ENCODE results near the gene CCSER1. TPM values are rescaled to one million over a fixed set of nuclear protein-coding genes. Genes with fewer than 3 reads are reported as not detected.

CCSER1 gene
- total and polyA plus RNA-seq, 2 donors (not counting 1 experiment from before 2014, with no cell fraction given): 10.7 to 39.5 TPM

- H3K4me1 ChIP-seq (ENCODE audit: control insufficient read depth in 2 of 2, insufficient read depth in 2 of 2, low read length in 2 of 2): no peaks in the 10 kb centered on the region
- Mint-ChIP-seq H3K27ac (no peak overlapping the region), H3K4me3 (no peak overlapping the region), H3K4me1 (peaks cover 1% of the 10 kb centered on the region), H3K9me3 (ENCODE audit: insufficient read depth) (peaks cover 4% of the 10 kb centered on the region), H3K27me3 (no peaks in the 10 kb centered on the region)
- intact Hi-C loops (cut with micrococcal nuclease): no loop called here
- TF ChIP-seq EZH2 (IDR thresholded peaks at IDR 0.05; ENCODE audit: borderline replicate concordance, insufficient read depth, low read depth, low read length, poor library complexity, severe bottlenecking) (no peak), CTCF (IDR thresholded peaks at IDR 0.05) (no peak)
- ChIA-PET POLR2A (no interaction called here), CTCF (no interaction called here)
- no peak overlapping the region for H3K4me3 ChIP-seq (ENCODE audit: control extremely low read depth in 1 of 5, extremely low read depth in 1 of 5, insufficient read depth in 1 of 5, low read depth in 2 of 5, low read length in 4 of 5)
- 100% methylated on average over 1 of the region's 6 CpGs for WGBS (ENCODE audit: insufficient coverage)
- peaks cover 0 to 6% (median 0%) of the 10 kb centered on the region in 3 donors for H3K9me3 ChIP-seq (ENCODE audit: control extremely low read depth in 1 of 3, control insufficient read depth in 2 of 3, insufficient read depth in 1 of 3, low read length in 2 of 3)
- no peak overlapping the region for H3K9ac ChIP-seq (ENCODE audit: low read length)
- no peak overlapping the region for H3K4me2 ChIP-seq (replicated peaks; ENCODE audit: low read depth, low read length, poor library complexity, severe bottlenecking)
- no peaks in the 10 kb centered on the region for H3K79me2 ChIP-seq (ENCODE audit: control insufficient read depth, insufficient read depth, low read length)
- H3K27ac ChIP-seq (ENCODE audit: low read length in 2 of 2): no peak overlapping the region
- no peak for ATAC-seq (ENCODE audit: low read depth)
- H3K36me3 ChIP-seq (replicated peaks in 1 of 2; ENCODE audit: control extremely low read depth in 1 of 2, control insufficient read depth in 1 of 2, extremely low read depth in 1 of 2, insufficient read depth in 2 of 2, low read length in 1 of 2): no peaks in the 10 kb centered on the region
- no peak overlapping the region for H2AFZ ChIP-seq (ENCODE audit: insufficient read depth, low read depth, low read length, poor library complexity, severe bottlenecking)
- no peaks in the 10 kb centered on the region for H3K27me3 ChIP-seq (replicated peaks in 1 of 4; ENCODE audit: control extremely low read depth in 1 of 4, control insufficient read depth in 3 of 4, insufficient read depth in 4 of 4, low read length in 3 of 4)
- H4K20me1 ChIP-seq (ENCODE audit: control insufficient read depth, insufficient read depth, low read length, poor library complexity, severe bottlenecking): no peaks in the 10 kb centered on the region
- no peak for DNase-seq
Observed at GRCh38 chr4:90586799-90587198, 459.6 kb downstream of the CCSER1 start.

DNA sequence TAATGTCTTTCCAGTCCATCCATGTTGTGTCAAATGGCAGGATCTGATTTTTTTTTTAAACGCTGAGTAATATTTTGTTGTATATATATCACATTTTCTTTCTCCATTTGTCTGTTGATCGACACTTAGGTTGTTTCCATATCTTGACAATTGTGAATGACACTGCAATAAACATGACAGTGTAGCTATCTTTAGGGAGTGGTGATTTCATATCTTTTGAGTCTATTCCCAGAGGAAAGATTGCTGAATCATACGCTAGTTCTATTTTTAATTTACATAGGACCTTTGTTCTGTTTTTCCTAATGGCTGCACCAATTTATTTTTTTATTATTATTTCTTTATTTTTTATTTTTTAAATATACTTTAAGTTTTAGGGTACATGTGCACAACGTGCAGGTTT, 470.7 kb downstream of the CCSER1 start:
- no peak overlapping the region for H3K4me2 ChIP-seq (replicated peaks; ENCODE audit: low read depth, low read length, poor library complexity, severe bottlenecking)
- Mint-ChIP-seq H3K9me3 (ENCODE audit: insufficient read depth) (no peaks in the 10 kb centered on the region), H3K4me1 (no peaks in the 10 kb centered on the region), H3K4me3 (no peak overlapping the region), H3K27ac (no peak overlapping the region), H3K27me3 (no peaks in the 10 kb centered on the region)
- intact Hi-C loops (cut with micrococcal nuclease): no loop called here
- ATAC-seq (ENCODE audit: low read depth) (no peak), DNase-seq (no peak)
- no peak for TF ChIP-seq CTCF (IDR thresholded peaks at IDR 0.05)
- no peak for TF ChIP-seq EZH2 (IDR thresholded peaks at IDR 0.05; ENCODE audit: borderline replicate concordance, insufficient read depth, low read depth, low read length, poor library complexity, severe bottlenecking)
- H3K9me3 ChIP-seq (ENCODE audit: control extremely low read depth in 1 of 3, control insufficient read depth in 2 of 3, insufficient read depth in 1 of 3, low read length in 2 of 3): no peaks in the 10 kb centered on the region
- H3K4me3 ChIP-seq (ENCODE audit: control extremely low read depth in 1 of 5, extremely low read depth in 1 of 5, insufficient read depth in 1 of 5, low read depth in 2 of 5, low read length in 4 of 5): no peak overlapping the region
- WGBS (ENCODE audit: insufficient coverage): no CpG with 5 or more reads among the region's 4 CpGs
- H3K27me3 ChIP-seq (replicated peaks in 1 of 4; ENCODE audit: control extremely low read depth in 1 of 4, control insufficient read depth in 3 of 4, insufficient read depth in 4 of 4, low read length in 3 of 4): no peaks in the 10 kb centered on the region
- CTCF ChIA-PET: no interaction called here
- H4K20me1 ChIP-seq (ENCODE audit: control insufficient read depth, insufficient read depth, low read length, poor library complexity, severe bottlenecking): no peaks in the 10 kb centered on the region
- no peaks in the 10 kb centered on the region for H3K4me1 ChIP-seq (ENCODE audit: control insufficient read depth in 2 of 2, insufficient read depth in 2 of 2, low read length in 2 of 2)
- no peak overlapping the region for H3K9ac ChIP-seq (ENCODE audit: low read length)
- no peak overlapping the region for H3K27ac ChIP-seq (ENCODE audit: low read length in 2 of 2)
- POLR2A ChIA-PET: no interaction called here
- H2AFZ ChIP-seq (ENCODE audit: insufficient read depth, low read depth, low read length, poor library complexity, severe bottlenecking): no peak overlapping the region
- H3K36me3 ChIP-seq (replicated peaks in 1 of 2; ENCODE audit: control extremely low read depth in 1 of 2, control insufficient read depth in 1 of 2, extremely low read depth in 1 of 2, insufficient read depth in 2 of 2, low read length in 1 of 2): no peaks in the 10 kb centered on the region
- H3K79me2 ChIP-seq (ENCODE audit: control insufficient read depth, insufficient read depth, low read length): no peaks in the 10 kb centered on the region

Data from B cell (primary cell).